Stimulated activated CD8-positive, alpha-beta memory T cell treated with anti-CD3 and anti-CD28 coated beads, Interleukin-7, amount 100 ng/mL, for 1 hour (primary cell): ENCODE measurements around the gene DAND5.

Experiments used
- DNase-seq, 2 donors: peaks; one replicate each; pipeline ENCODE4 v3.0.0-alpha.2; 2020; ENCODE audit warnings: low read depth in 2 of 2

Gene DAND5

GRCh38 chr19:13022859-13023636 lies 53.7 kb downstream of the DAND5 start:
- no peak for DNase-seq

GRCh38 chr19:13023656-13024055 lies 54.3 kb downstream of the DAND5 start:
- DNase-seq, result no peak
